HG03039 (cell line): ENCODE measurements around the gene BRWD1.
"Not testable (repeated sequence)": the region's sequence is repeated elsewhere in the genome, so short reads cannot be mapped to it uniquely, and the experiment has no call there.

Experiments
- ATAC-seq: cut with Tn5 transposase; IDR thresholded peaks from one replicate; pipeline ENCODE4 v1.9.1; 2021; ENCODE audit warnings: mild to moderate bottlenecking, moderate library complexity; ENCODE audit not compliant: unreplicated experiment

The BRWD1 gene

DNA sequence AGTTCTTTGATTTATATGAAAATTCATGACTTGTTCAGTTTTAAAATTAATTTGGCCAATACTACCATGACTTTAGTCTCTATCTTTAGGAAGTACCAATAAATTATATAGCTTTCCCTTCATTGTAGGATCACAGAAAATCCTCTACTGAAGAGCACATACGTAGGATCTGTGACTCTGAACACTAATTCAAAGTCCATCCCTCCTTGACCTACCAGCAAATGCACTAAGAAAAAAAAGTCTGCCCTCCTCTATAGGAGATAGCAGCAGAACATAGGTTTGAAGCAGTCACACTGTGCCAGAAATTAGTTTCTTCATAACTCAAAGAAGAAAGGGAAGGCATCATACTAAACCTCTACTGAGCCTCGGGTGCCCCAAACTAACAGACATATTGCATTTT, 16.5 kb downstream of the BRWD1 start:
- no peak for ATAC-seq

DNA sequence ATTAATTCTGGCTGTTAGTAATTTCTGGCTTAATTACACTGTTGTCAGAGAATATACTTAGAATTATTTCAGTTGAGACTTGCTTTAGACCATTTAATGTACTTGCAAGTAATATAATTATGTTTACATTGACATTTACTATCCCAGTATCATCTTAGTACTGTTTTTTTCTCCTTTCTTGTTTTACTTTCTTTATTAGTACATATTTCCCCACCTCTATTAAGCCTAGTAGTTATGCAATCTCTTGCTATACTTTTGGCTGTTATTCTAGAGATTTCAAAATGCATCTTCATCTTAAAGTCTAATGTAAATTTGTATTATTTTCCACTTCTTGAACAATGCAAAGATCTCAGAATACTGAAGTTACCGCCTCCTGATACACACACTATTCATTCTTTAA, 24.4 kb downstream of the BRWD1 start:
- ATAC-seq = no peak

DNA sequence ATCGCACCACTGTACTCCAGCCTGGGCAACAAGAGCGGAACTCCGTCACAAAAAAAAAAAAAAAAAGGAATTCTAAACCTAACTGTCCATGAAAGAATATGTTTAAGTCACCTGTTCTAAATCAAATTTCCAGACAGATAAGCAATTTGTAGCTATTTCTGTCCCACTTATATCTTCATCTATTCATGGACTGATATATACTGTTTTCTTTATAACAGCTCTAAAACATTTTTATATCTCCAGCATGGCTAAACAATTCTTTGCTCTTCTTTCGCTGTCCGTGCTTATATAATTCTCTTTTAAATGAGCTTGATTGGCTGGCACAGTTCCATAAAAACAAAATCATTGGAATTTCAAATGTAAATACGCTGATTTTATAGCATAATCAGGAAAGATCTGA, 30.5 kb downstream of the BRWD1 start:
- no peak for ATAC-seq

DNA sequence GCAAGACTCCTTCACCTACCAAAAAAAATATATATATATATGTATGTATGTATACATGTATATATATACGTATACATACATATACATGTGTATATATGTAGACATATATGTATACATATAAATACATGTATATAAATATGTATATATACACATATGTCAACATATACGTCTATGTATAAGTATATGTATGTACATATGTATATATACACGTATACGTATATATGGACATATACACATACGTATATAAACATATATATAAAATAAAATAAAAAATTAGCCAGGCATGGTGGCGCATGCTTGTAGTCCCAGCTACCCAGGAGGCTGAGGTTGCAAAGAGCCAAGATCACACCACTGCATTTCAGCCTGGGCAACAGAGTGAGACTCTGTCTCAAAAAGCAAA, 31.6 kb downstream of the BRWD1 start:
- ATAC-seq = no peak

DNA sequence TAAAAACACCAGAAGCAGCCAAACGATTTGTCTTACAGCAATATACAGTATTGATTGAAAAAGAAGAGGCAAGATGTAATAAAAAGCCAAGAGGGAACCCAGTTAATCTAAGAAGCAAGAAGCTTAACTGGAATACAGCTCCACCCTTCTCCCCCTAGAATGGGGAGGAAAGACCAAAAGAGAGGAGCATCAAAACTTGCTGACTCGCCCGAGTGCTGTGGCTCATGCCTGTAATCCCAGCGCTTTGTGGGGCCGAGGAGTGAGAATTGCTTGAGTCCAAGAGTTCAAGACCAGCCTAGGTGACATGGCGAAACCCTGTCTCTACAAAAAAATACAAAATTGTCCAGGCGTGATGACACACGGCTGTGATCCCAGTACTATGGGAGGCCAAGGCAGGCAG, 32.2 kb downstream of the BRWD1 start:
- no peak for ATAC-seq

DNA sequence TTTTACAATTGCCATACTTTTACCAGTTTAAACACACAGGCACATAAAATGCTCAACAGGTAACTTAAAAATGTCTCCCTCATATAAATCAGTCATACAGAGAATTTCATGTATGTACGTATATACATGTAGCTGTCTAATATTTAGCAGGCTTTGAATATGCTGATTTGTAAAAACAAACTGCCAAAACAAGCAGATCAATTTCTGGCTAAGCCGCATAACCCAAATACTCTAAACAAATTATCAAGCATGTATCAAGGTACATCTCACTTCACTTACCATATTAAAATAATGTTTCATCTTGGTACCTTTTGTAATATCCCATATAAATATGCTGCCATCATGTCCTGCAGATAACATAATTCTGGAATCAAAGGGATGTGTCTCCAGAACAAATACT, 43.8 kb downstream of the BRWD1 start:
- ATAC-seq = no peak

DNA sequence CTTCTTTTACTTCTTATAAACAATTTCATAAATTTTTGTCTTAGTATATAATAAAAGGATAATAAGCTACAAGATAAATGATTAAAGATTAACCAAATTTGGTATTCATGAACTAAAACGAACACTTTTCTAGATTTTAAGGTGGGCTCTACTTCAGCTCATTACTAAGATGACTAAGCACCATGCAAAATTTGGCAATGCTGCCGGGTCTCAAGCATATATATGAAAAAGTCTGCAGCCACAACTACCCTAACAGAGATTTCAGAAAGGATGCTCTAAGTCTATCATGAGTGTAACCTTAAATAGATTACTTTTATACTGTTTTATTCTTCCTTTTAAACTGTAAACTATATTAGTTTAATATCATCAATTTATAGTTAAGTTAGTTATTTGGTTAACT, 47.8 kb downstream of the BRWD1 start:
- ATAC-seq = no peak

DNA sequence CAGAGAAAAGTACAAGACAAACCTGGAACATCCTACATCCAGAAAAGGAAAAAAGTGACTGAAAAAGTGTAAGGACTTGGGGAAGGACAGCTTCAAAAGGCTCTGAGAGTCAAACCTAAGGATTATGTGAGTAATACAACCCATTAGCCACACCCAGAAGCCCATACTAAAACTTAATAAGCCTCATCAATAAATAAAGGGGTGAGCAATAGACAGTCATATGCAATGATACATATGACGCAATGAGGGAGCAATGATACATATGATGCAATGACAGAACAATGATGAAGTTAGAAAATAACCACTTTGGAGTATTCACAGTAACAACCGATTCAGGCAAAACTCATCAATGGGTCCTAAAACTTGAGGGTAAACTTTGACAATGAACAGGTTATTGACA, 50.1 kb downstream of the BRWD1 start:
- ATAC-seq = no peak

DNA sequence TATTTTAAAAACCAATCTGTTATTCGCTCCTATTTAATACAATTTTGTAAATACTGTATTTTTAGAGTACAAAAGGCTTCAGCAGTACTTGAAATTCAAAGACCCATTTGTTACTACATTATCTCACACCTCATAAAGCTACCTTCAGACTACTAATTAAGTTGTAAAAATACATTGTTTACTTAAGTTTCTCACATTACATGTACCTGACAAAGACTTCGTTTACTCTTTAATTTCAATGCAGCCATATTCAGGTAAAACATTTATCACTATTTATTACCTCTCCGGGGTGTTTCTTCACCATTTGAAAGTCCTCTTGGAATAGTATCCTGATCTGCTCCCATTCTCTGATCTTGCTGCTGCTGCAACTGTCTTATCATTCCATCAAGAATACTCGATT, 55.2 kb downstream of the BRWD1 start:
- ATAC-seq = no peak

DNA sequence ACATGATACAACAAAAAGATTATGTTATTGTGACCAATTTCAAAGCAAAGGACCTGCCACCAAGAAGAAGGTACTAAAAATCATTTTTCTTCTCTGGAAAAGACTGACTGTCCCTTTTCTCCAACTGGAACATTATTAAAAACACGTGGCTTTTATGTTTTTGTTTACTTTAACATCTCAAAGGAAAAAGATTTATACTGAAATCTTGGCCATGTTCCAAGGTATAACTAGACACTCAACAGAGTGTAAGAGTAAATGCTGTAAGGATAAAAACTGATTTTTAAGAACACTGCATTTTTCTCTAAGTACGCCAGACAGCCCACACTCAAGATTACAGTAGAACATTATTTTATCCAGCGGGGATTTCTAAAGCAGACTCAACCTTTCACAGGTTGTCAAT, 62.1 kb downstream of the BRWD1 start:
- no peak for ATAC-seq

DNA sequence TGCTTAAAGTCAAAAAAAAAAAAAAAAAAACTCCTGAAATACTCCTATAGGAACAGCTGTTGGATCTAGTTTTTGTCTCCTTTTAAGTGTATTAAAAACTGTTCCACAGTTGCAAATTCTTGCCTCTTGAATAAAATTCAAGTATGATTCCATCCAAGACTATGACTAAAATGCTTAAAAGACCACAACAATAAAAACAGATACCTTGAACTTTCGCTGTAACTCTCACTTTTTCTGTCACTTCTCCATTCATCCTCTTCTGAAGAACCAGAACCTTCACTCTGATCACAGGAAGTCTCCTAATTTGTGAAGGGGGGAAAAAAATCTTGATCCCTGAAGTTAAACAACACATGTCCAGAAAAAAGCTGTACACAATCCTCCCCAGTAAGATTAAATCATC, 75.2 kb downstream of the BRWD1 start:
- no peak for ATAC-seq

DNA sequence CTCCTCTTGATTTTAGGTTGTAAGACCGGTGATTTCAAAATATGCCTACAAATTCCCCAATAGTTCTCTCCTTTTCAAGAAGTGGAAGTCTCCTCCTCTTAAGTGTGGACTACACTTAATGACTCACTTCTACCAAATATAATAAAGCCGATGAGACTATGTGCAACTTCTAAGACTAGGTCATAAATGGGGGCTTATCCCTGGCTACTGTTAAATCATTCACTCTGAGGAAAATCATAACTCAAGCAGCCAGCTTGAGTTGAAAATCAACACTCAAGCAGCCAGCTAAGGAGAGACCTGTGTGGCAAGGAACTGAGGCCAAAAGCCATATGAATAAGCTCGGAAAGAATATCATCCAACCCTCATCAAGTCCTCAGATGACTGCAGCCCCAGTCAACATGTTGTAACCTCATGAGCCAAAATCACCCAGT, 80.6 kb downstream of the BRWD1 start:
- no peak for ATAC-seq

DNA sequence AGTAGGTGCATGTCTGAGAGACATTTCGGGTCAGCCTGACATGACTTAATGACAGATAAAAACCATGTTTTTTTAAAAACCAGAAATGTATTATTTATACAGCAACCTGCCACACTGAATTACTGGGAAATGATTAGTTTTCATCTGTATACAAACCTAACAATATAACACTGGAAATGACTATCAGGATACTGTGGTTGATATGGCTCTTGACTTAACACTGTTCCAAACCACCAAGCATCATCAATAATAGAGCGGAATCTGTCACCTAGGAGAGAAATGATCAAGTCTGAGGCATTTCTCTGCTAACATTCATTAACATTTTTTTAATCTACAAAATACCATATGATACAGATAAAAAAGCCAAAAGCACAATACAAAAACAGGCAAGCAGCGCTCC, 88.5 kb downstream of the BRWD1 start:
- ATAC-seq = no peak

DNA sequence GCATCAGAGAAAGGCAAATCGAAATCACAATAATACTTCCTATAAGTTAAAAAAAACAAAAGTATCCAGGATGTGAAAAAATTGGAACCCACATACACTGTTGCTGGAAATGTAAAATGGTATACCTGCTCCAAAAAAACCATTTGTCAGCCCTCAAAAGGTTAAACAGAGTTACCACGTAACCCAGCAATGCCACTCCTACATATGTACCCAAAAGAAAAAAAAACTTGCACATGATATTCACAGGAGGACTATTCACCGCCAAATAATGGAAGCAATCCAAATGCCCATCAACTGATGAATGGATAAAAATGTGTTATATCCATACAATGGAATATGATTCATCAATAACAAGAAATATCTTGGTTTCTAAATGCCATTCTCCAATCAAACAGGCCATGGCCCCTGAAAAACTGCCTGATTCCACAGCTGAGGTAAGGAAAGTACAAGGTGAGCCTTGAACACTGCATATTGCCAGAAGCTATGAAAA, 91.4 kb downstream of the BRWD1 start:
- no peak for ATAC-seq

DNA sequence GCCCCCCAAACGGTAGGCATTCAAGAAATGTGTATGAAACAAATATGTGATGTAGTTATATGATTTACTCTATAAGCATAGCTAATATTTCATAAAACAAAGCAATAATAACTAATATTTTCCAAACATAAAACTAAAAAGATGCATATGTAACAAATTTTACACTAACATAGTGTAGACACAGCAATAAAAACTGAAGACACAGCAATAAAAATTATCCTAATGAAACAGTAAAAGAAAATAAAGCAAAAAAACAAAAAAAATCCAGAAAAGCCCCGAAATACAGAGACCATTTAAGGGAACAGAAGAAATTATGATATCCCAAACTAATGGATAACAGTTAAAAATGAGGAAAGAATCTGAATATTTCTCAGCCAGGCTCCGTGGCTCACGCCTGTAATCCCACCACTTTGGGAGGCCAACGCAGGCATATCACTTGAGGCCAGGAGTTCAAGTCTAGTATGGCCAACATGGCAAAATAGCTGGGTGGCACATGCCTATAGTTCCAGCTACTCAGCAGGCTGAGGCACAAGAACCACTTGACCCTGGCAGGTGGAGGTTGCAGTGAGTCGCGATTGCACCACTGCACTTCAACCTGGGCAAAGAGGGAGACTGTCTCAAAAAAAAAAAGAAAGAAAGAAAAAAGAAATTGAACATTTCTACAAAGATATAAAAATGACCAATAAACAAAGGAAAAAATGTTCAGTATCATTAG, 92.0 kb downstream of the BRWD1 start:
- no peak for ATAC-seq

DNA sequence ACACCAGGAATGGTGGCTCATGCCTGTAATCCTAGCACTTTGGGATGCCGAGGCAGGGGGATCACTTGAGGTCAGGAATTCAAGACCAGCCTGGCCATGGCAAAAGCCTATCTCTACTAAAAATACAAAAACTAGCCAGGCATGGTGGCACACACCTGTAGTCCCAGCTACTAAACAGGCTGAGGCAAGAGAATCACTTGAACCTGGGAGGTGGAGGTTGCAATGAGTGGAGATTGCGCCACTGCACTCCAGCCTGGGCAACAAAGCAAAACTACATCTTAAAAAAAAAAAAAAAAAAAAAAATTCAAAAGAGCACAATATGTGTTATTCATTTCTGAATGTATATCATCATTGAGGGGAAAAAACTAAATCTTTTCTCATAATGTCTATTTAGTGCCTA, 92.6 kb downstream of the BRWD1 start:
- not testable (repeated sequence) for ATAC-seq

DNA sequence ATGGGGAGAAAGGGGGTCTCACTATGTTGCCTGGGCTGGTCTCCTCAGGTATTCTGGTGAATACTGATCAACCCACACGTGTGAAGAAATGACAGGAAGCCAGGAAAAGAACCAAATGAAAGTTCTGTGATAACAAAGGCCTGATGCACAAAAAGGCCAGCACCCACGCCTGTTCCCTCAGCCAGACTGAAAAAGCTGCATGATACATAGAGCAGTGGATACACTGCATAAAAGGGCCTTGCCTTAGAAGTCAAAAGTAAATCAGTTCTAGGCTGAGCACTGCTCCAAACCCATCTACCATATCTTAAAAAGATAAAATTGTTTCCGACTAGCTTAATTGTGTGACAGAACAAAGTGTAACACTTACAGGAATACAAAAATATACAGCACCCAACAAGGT, 93.3 kb downstream of the BRWD1 start:
- ATAC-seq = no peak

DNA sequence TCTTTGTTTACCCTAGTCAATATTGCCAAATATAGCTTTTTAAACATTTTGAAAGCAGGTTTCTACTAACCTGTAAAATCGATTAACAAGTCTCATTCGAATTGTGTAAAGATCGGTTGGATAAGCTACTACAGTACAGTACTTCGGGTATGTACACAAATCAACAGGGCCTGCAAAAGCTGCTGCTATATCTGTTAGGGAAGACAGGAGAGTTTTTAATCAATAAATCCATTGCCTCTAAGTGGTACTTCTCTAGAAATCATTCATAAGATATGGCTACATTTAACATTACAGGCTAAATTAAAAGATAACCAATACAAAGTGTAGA, 95.4 kb downstream of the BRWD1 start:
- no peak for ATAC-seq

DNA sequence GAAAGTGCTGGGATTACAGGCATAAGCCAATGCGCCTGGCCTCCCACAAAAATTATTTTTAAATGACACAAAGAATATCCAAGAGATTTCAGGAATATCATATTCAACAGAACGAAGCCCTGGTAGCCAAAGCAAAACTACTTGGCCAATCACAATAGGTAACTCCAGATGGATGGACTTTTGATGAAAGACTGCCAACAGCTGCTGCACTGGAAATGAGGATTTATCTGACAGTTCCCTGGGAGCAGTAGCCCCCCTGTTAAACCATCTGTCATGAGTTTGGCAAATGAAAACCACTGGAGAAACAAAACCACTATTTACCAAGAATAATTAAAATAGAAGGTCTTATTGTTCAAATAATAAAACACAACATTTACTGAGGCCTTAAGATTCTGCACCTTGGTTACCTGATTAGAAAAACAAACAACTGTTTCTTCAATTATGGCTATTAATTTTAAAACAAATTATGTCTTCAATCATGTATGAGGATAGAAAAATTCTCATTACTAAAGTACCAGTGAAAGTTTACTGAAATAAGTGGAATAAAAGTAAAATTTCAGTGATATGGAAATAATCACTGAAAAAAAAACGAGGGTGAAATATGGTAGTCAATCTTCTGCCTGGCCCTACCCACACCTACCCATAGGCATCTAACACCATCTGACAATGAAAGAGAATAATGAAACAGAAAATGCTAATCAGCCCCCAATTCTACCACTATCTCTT, 95.9 kb downstream of the BRWD1 start:
- no peak for ATAC-seq

DNA sequence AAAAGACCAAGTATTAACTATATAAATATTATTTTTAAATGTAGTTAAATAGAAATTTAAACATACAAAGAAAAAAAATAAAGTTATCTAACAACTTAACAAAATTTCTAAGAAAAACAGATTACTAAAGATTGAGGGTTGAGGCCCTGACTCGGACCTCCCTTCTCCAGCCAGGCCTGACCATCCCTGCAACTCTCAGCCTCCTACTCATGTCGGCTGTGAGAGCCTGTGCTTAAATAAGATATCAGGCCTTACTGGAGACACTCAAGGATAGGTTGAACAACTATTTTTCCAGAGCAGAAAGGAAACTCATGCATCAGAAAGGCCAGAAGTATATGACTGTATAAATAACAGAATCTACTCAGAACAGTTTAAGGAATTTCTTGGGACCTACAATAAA, 97.1 kb downstream of the BRWD1 start:
- no peak for ATAC-seq

DNA sequence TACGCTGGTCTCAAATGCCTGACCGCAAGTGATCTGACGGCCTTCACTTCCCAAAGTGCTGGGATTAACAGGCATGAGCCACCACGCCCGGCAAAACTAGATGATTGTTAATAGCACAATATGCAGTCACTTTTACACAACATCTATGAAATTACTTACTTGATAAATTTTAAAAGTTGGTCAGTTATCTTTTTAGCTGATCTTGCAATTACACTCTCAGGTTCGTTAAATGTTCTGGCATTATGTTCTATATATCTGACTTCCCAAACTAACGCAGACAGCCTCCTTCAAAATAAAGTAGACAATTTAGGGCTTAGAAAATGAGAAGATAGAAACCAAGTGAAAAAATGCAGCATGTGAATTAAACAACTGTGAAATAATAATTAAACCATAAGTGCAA, 98.4 kb downstream of the BRWD1 start:
- ATAC-seq = no peak

DNA sequence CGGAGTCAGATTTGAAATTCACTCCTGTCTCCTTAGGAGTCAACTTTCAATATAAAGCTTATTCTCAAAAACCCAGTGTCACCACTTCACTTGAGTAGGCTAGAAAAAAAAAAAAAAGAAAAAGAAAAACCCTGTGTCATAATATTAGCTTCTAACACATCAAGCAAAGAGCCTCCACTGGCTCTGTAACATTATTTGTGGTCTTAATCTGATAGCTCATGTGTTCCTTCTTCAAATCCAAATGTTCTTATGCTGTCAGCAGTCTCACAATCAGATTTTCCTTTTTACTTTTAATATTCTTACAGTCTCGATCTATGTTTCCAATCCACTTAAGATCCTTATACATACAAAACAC, 104.1 kb downstream of the BRWD1 start:
- ATAC-seq = no peak
